Measurements from ENCODE around the gene PDK3. TPM values are rescaled to one million over a fixed set of nuclear protein-coding genes. Genes with fewer than 3 reads are reported as not detected.

PDK3 gene
- total RNA-seq, 1 donor from 2014 or later, result 21.1 TPM

GRCh38 chrX:24577091-24577490, 112.0 kb downstream of the PDK3 start:
- no peaks in the 10 kb centered on the region for H3K9me3 Mint-ChIP-seq
- TF ChIP-seq CTCF (conservative IDR thresholded peaks at IDR 0.05), result no peak
- DNase-seq (ENCODE audit: low read depth, low spot score), result no peak
- H3K4me3 Mint-ChIP-seq, result no peak overlapping the region
- H3K36me3 Mint-ChIP-seq (ENCODE audit: low read depth), result peaks cover 23% of the 10 kb centered on the region
- no peaks in the 10 kb centered on the region for H3K27me3 Mint-ChIP-seq (ENCODE audit: low read depth)
- H3K4me1 Mint-ChIP-seq, result peaks cover 4% of the 10 kb centered on the region
- H3K27ac Mint-ChIP-seq (ENCODE audit: unreplicated experiment), result no peak overlapping the region

Other genes with a start within 250 kb of the PDK3 start
- not detected in 2 replicates for gene SUPT20HL2, start 151.2 kb upstream of the PDK3 start, total RNA-seq
- not detected in 2 replicates for gene SUPT20HL1, start 104.6 kb upstream of the PDK3 start, total RNA-seq
- 32.3 and 34.0 TPM in 2 replicates for gene PCYT1B, start 182.1 kb downstream of the PDK3 start, total RNA-seq
- gene POLA1, start 228.6 kb downstream of the PDK3 start, total RNA-seq, result 76.5 and 77.7 TPM in 2 replicates